Measurements from ENCODE around the gene LCLAT1.

LCLAT1 gene

GRCh38 chr2:30559544-30560275, 112.7 kb downstream of the LCLAT1 start:
- Histone ChIP-seq H3K4me3 (ENCODE audit: low read length) (no peak overlapping the region), H3K27me3 (ENCODE audit: control insufficient read depth, insufficient read depth, low read length) (no peaks in the 10 kb centered on the region), H3K36me3 (ENCODE audit: control insufficient read depth, insufficient read depth, low read length) (no peaks in the 10 kb centered on the region), H3K4me1 (ENCODE audit: control insufficient read depth, insufficient read depth, low read length) (no peaks in the 10 kb centered on the region), H3K9me3 (ENCODE audit: control insufficient read depth, insufficient read depth, low read length) (no peaks in the 10 kb centered on the region), H3K27ac (ENCODE audit: low read length) (no peak overlapping the region)
- no peak for DNase-seq (ENCODE audit: low read depth, low spot score)
- no CpG with 5 or more reads among the region's 1 CpG for WGBS (ENCODE audit: insufficient coverage, insufficient read length)

DNA sequence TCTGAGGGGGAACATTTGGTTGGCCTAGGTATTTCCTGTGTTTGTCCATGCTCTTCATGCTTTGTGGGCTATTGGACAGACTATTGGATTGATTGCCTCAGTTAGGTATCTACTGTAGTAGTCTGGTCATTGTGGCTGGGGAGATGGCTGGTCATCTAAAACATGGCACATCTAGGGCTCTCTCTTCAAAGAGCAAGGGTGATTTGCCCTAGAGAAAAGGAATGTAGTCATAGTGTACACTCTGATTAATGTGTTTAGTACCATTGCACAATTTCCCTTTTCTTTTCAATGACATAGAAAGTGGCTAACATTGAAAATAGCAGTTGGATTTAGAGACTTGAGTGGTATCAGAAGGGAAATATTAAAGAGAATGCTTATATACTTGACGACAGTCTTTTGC, 114.3 kb downstream of the LCLAT1 start:
- Histone ChIP-seq H3K36me3 (ENCODE audit: control insufficient read depth, insufficient read depth, low read length) (no peaks in the 10 kb centered on the region), H3K9me3 (ENCODE audit: control insufficient read depth, insufficient read depth, low read length) (no peaks in the 10 kb centered on the region), H3K27me3 (ENCODE audit: control insufficient read depth, insufficient read depth, low read length) (no peaks in the 10 kb centered on the region), H3K4me3 (ENCODE audit: low read length) (no peak overlapping the region), H3K4me1 (ENCODE audit: control insufficient read depth, insufficient read depth, low read length) (no peaks in the 10 kb centered on the region), H3K27ac (ENCODE audit: low read length) (no peak overlapping the region)
- DNase-seq (ENCODE audit: low read depth, low spot score), result no peak
- no CpG with 5 or more reads among the region's 1 CpG for WGBS (ENCODE audit: insufficient coverage, insufficient read length)

- Histone ChIP-seq H3K27me3 (ENCODE audit: control insufficient read depth, insufficient read depth, low read length) (no peaks in the 10 kb centered on the region), H3K4me3 (ENCODE audit: low read length) (no peak overlapping the region), H3K36me3 (ENCODE audit: control insufficient read depth, insufficient read depth, low read length) (no peaks in the 10 kb centered on the region), H3K9me3 (ENCODE audit: control insufficient read depth, insufficient read depth, low read length) (no peaks in the 10 kb centered on the region), H3K27ac (ENCODE audit: low read length) (no peak overlapping the region), H3K4me1 (ENCODE audit: control insufficient read depth, insufficient read depth, low read length) (no peaks in the 10 kb centered on the region)
- WGBS (ENCODE audit: insufficient coverage, insufficient read length), result no CpG with 5 or more reads among the region's 5 CpGs
- no peak for DNase-seq (ENCODE audit: low read depth, low spot score)
Observed at GRCh38 chr2:30565851-30566358, 118.9 kb downstream of the LCLAT1 start.

GRCh38 chr2:30566631-30567030, 119.6 kb downstream of the LCLAT1 start:
- Histone ChIP-seq H3K27ac (ENCODE audit: low read length) (no peak overlapping the region), H3K4me3 (ENCODE audit: low read length) (no peak overlapping the region), H3K36me3 (ENCODE audit: control insufficient read depth, insufficient read depth, low read length) (no peaks in the 10 kb centered on the region)

GRCh38 chr2:30567317-30567716, 120.3 kb downstream of the LCLAT1 start:
- no peaks in the 10 kb centered on the region for H3K4me1 ChIP-seq (ENCODE audit: control insufficient read depth, insufficient read depth, low read length)
- DNase-seq (ENCODE audit: low read depth, low spot score), result no peak
- H3K9me3 ChIP-seq (ENCODE audit: control insufficient read depth, insufficient read depth, low read length), result no peaks in the 10 kb centered on the region
- no CpG with 5 or more reads among the region's 4 CpGs for WGBS (ENCODE audit: insufficient coverage, insufficient read length)
- no peak overlapping the region for H3K4me3 ChIP-seq (ENCODE audit: low read length)
- H3K36me3 ChIP-seq (ENCODE audit: control insufficient read depth, insufficient read depth, low read length), result no peaks in the 10 kb centered on the region
- H3K27me3 ChIP-seq (ENCODE audit: control insufficient read depth, insufficient read depth, low read length), result no peaks in the 10 kb centered on the region
- no peak overlapping the region for H3K27ac ChIP-seq (ENCODE audit: low read length)

More at GRCh38 chr2:30566631-30567030, 119.6 kb downstream of the LCLAT1 start:
- DNase-seq (ENCODE audit: low read depth, low spot score), result no peak
- H3K9me3 ChIP-seq (ENCODE audit: control insufficient read depth, insufficient read depth, low read length), result no peaks in the 10 kb centered on the region
- no peaks in the 10 kb centered on the region for H3K4me1 ChIP-seq (ENCODE audit: control insufficient read depth, insufficient read depth, low read length)
- WGBS (ENCODE audit: insufficient coverage, insufficient read length), result no CpG with 5 or more reads among the region's 4 CpGs
- H3K27me3 ChIP-seq (ENCODE audit: control insufficient read depth, insufficient read depth, low read length), result no peaks in the 10 kb centered on the region

DNA sequence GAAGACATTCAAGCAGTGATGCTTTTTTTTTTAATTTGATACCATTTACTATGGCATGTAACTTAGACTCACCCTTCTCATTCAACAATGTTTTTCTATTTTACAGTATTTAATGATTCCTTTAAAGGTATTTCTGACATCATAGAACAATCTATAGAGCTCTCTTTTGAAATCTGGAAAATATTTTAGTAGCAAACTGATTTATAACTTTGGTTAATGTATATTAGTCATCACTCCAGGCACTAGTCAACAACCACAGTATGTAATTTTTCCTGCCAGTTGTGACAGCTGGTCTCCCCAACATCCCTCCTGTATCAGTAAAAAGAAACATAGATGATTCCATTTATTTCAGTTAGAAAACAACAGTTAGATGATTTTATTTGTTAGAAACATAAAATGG, 122.9 kb downstream of the LCLAT1 start:
- Histone ChIP-seq H3K4me1 (ENCODE audit: control insufficient read depth, insufficient read depth, low read length) (no peaks in the 10 kb centered on the region), H3K36me3 (ENCODE audit: control insufficient read depth, insufficient read depth, low read length) (no peaks in the 10 kb centered on the region), H3K4me3 (ENCODE audit: low read length) (no peak overlapping the region), H3K27ac (ENCODE audit: low read length) (no peak overlapping the region), H3K27me3 (ENCODE audit: control insufficient read depth, insufficient read depth, low read length) (no peaks in the 10 kb centered on the region), H3K9me3 (ENCODE audit: control insufficient read depth, insufficient read depth, low read length) (no peaks in the 10 kb centered on the region)
- DNase-seq (ENCODE audit: low read depth, low spot score), result no peak

- no peak for DNase-seq (ENCODE audit: low read depth, low spot score)
- no peaks in the 10 kb centered on the region for H3K27me3 ChIP-seq (ENCODE audit: control insufficient read depth, insufficient read depth, low read length)
- H3K36me3 ChIP-seq (ENCODE audit: control insufficient read depth, insufficient read depth, low read length), result no peaks in the 10 kb centered on the region
- H3K4me1 ChIP-seq (ENCODE audit: control insufficient read depth, insufficient read depth, low read length), result no peaks in the 10 kb centered on the region; the same call in 1 of the 2 replicates
- no peaks in the 10 kb centered on the region for H3K9me3 ChIP-seq (ENCODE audit: control insufficient read depth, insufficient read depth, low read length)
- WGBS (ENCODE audit: insufficient coverage, insufficient read length), result no CpG with 5 or more reads among the region's 4 CpGs
- no peak overlapping the region for H3K27ac ChIP-seq (ENCODE audit: low read length)
- no peak overlapping the region for H3K4me3 ChIP-seq (ENCODE audit: low read length)
Observed at GRCh38 chr2:30577151-30577550, 130.1 kb downstream of the LCLAT1 start.

- Histone ChIP-seq H3K9me3 (ENCODE audit: control insufficient read depth, insufficient read depth, low read length) (no peaks in the 10 kb centered on the region), H3K27ac (ENCODE audit: low read length) (no peak overlapping the region), H3K4me3 (ENCODE audit: low read length) (no peak overlapping the region), H3K27me3 (ENCODE audit: control insufficient read depth, insufficient read depth, low read length) (no peaks in the 10 kb centered on the region; the same call in 1 of the 2 replicates), H3K36me3 (ENCODE audit: control insufficient read depth, insufficient read depth, low read length) (no peaks in the 10 kb centered on the region), H3K4me1 (ENCODE audit: control insufficient read depth, insufficient read depth, low read length) (no peaks in the 10 kb centered on the region; the same call in 1 of the 2 replicates)
- no peak for DNase-seq (ENCODE audit: low read depth, low spot score)
- no CpG with 5 or more reads among the region's 3 CpGs for WGBS (ENCODE audit: insufficient coverage, insufficient read length)
Observed at GRCh38 chr2:30580391-30580790, 133.3 kb downstream of the LCLAT1 start.

DNA sequence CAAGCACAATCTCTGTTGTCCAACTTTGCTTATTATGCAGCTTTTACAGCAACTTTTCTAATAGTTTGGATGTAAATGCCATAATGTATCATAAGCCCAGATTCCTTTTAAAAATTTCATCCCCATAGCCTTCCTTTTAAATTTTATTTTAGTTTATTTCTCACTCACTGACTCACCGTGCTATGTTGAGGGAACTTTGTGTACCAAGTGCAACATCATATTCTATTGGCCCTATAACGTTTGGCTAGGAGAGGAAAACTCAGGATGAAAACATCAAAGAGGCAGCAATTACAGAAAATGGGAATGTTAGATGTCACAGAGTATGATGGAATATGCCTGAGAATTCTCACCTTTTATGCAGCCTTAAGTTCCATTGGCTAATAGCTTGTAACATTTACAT, 135.5 kb downstream of the LCLAT1 start:
- Histone ChIP-seq H3K27ac (ENCODE audit: low read length) (no peak overlapping the region), H3K36me3 (ENCODE audit: control insufficient read depth, insufficient read depth, low read length) (no peaks in the 10 kb centered on the region), H3K4me3 (ENCODE audit: low read length) (no peak overlapping the region), H3K4me1 (ENCODE audit: control insufficient read depth, insufficient read depth, low read length) (no peaks in the 10 kb centered on the region; the same call in 1 of the 2 replicates), H3K9me3 (ENCODE audit: control insufficient read depth, insufficient read depth, low read length) (no peaks in the 10 kb centered on the region), H3K27me3 (ENCODE audit: control insufficient read depth, insufficient read depth, low read length) (no peaks in the 10 kb centered on the region; the same call in 1 of the 2 replicates)
- WGBS (ENCODE audit: insufficient coverage, insufficient read length), result no CpG with 5 or more reads among the region's 2 CpGs
- DNase-seq (ENCODE audit: low read depth, low spot score), result no peak

GRCh38 chr2:30583204-30583749, 136.2 kb downstream of the LCLAT1 start:
- no peaks in the 10 kb centered on the region; the same call in 1 of the 2 replicates for H3K27me3 ChIP-seq (ENCODE audit: control insufficient read depth, insufficient read depth, low read length)
- no peaks in the 10 kb centered on the region for H3K36me3 ChIP-seq (ENCODE audit: control insufficient read depth, insufficient read depth, low read length)
- WGBS (ENCODE audit: insufficient coverage, insufficient read length), result no CpG with 5 or more reads among the region's 3 CpGs
- no peaks in the 10 kb centered on the region; the same call in 1 of the 2 replicates for H3K4me1 ChIP-seq (ENCODE audit: control insufficient read depth, insufficient read depth, low read length)
- no peak overlapping the region for H3K4me3 ChIP-seq (ENCODE audit: low read length)
- no peaks in the 10 kb centered on the region for H3K9me3 ChIP-seq (ENCODE audit: control insufficient read depth, insufficient read depth, low read length)
- no peak for DNase-seq (ENCODE audit: low read depth, low spot score)
- no peak overlapping the region for H3K27ac ChIP-seq (ENCODE audit: low read length)

Measured in iPS DF 6.9 (cell line).